Measurements from ENCODE around the gene SLC45A2.

The SLC45A2 gene

DNA sequence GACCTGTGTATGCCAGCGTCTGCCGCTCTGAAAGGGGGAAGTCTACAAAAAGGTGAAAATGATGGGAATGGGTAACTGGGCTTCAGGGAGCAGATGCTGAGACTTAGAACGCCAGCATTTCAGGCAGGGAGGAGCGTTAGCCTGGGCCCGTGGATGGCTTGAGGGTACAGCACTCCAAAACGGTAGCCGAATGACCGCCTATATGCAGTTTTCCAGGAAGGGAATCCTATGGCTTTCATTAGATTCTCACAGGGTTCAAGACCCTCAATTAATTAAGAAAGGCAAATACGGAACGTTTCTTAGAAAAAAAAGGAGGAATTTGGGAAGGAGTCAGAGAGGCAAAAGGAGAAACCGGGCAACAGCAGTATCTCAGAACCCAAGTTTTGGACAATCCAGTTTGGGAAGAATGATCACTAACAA is 22.7 kb upstream of the SLC45A2 start:
- no peak for DNase-seq

DNA sequence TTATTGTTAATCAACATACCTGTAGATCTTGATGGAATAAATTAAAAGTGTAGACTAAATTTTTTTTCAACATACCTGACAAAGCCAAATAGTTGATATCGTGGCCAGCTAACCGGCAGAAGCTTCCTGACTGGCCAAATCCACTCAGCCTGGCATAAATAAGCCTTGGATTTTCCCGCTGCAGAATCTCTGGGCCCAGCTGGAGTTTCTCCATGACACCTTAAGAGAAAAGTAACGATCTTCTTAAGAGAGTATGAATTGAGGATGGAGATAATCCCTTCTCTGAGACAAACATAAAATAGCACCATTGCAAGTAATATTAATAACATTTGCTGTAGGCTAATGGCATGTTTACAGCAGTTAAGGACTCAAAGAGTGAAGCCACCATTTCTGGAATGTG is 21.2 kb upstream of the SLC45A2 start:
- DNase-seq = no peak

DNA sequence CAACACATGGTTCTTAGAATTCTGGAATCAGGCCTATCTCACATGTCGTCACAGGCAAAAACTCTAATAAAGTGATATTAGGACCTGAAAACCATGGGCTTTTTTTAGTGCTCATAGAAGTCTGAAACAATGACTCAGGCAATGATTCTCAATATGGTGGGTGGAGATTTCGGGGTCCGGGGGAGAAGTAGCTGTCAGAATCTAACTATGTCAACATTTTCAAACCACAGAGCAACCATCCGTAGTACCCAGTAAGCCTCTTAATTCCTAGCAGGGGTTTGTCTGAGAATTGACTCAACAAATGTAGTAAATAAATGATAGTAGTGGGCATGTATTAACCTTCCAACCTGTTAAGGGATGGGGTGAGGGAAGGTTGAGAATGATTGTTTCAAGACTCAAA is 20.7 kb upstream of the SLC45A2 start:
- no peak for DNase-seq

DNA sequence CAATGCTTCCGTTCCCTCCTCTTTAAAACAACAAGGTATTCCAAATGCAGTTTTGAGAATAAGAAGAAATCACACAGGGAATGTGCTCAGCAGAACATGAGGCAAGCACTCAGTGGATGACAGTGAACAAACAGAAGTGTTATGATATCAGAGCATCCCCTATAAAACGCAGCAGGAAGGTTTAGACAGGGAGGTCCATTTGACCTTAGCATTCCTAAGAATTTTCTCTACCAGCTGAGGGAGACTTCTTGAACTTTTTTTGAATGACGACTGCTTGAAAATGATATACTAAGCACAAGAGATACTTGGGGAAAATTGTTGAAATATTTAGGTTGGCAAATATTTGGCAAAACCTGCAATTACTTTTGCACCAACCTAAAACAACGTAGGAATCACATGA is 19.4 kb upstream of the SLC45A2 start:
- no peak for DNase-seq

DNA sequence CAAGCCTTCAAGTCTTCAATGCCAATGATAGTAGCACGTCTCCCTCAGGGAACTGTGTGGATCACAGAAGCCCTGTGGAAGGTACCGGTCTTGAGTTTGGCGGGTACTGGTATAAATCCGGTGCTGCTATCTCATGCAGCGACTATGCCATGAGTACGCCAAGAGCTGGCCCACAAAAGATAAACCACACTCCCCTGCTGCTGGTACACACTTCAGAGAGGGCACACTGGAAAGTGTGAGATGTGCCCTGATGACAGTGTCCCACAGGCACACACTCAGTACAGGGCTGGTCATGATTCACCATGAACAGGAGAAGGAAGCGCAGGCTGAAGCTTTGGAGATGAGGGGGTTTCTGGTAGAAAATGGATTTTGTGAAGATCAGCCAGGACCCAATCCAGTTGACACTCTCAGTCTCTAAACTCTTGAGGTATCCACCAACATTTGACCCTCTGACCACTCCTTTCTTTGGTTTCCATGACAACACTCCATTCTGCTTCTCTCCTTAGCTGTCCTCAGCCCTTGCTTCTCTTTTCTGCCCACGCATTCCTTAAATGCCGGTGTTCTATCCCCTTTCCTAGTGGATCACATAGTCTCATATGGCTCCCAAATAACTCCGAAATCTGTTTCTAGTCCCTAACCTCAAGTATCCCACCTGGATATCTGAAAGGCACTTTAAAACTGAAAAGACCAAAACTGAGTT is 18.3 kb upstream of the SLC45A2 start:
- DNase-seq = no peak

DNA sequence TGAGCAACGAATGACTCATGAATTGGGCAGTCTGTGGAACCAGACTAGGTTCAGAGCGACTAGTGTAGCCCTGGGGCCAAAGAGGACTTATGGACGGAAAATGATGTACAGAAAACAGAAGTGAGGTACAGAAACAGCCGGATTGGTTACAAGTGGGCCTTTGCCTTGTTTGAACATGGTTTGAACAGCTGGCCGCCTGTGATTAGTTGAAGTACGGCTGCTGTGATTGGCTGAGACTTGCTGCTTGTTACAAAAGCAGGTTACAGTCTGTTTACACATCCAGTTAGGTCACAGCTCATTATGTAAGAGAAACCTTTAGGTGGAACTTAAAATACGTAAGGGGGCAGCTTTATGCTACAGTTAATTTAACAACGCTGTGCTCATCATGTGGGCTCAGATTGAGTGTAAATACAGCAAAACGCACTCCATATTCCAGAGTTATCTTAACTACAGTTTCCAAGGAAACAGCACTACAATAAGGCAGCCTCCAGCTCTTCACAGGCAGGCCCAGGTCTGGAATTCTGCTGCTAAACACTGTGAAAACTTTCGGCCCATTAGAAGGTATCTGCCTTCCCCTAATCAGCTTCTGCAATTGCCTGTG is 16.8 kb upstream of the SLC45A2 start:
- DNase-seq = peak; percentile 66 to 78

DNA sequence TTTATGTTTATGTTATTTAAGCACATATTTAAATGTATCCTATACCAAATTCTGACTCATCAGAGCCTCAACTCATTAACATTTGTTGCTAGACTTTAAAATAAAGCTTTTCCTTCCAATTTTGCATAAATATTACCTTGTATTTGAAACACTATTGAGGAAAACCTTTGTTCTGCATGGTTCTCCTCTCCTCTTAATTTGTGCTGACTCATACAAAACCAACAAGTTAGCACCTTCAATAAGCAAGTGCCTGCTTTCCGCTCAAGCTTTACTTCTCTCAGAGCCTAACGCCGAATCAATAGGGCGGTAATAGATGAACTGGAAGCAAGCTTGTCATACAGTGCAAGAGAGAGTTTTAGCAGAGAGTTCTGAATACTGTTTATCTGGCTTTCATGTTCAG is 15.5 kb upstream of the SLC45A2 start:
- DNase-seq = no peak

DNA sequence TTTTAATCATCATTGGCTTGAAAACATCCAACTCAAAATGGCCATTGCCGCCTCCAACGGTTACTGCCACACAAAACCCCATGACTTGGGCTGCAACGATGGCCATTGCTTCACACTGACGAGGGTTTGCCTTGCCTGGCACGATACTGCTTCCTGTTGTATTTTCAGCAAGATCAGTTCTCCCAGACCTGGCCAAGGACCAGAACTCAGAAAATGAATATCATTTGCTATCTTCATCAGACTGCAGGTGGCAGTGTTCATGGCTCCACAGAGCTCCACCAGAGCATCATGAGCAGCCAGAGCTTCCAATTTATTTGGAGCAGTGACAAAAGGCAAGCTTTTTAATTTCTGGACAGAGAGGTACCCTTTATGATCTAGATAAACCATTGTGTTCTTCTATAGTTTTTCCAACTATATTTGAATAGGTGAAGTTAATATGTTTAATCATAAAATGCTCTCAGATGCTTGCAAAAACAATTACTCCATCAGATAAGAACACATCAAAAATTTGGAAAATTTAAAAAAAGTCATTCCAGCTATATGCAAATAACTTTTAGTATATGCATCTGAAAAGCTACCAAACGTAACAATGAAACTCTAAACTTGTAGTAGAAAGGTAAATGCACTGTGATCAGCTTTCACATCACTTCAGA is 13.0 kb upstream of the SLC45A2 start:
- DNase-seq = peak; percentile 23 to 51

DNA sequence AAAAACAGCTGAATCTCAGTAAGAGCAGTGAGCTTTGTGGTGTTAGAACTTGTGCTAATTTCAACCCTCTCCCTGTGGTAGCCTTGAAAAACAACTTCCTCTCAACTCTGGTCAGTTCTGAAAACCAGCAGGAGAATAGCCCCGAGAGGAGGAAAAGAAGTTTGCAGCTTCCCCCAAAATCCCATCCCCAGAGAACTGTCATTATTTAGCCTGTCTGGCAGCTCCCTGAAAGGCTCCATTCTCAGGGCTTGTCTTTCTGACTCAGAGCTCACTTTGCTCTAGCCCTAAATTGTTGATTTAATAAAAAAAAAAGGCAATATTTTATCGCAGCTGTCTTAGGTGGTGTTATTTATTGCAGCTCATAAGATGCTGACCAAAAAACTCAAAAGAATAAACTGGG is 11.4 kb upstream of the SLC45A2 start:
- no peak for DNase-seq

DNA sequence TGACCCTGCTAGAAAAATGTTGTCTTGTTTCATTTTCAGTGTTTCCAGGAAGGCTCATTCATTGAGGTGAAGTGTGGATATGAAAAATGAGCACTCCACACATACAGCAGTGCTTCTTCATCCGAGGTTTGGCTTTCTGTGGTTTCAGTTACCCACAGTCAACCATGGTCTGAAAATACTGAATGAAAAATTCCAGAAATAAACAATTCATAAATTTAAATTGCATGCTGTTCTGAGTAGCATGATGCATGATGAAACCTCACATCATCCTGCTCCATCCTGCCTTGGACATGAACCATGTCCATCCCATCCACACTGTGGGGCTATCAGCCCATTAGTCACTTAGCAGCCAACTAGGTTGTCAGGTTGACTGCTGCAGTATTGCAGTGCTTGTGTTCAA is 10.4 kb upstream of the SLC45A2 start:
- peak in 1 of 2 experiments; percentile 61 for DNase-seq

DNA sequence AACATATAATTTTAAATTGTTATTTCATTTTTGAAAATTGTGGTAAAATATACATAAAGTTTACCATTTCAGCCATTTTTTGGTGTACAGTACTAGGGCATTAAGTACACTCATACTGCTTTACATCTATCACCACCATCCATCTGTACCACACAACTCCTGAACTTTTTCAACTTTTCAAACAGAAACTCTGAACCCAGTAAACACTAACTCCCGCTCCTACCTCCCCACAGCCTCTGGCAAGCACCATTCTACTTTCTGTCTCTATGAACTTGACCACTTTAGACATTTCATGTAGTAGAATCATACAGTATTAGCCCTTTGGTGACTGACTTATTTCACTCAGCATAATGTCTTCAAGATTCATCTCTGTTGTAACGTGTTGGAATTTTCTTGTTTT is 8.4 kb upstream of the SLC45A2 start:
- DNase-seq = no peak

DNA sequence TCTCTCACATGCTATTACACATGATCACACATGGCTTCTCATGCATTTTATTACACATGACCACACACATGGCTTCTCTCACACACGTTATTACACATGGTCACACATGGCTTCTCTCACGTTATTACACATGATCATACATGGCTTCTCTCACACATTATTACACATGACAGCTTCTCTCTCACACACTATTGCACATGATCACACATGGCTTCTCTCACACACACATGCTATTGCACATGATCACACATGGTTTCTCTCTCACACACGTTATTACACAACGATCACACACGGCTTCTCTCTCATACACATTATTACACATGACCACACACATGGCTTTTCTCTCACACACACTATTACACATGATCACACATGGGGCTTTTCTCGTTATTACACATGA is 954 bp upstream of the SLC45A2 start:
- DNase-seq = no peak

DNA sequence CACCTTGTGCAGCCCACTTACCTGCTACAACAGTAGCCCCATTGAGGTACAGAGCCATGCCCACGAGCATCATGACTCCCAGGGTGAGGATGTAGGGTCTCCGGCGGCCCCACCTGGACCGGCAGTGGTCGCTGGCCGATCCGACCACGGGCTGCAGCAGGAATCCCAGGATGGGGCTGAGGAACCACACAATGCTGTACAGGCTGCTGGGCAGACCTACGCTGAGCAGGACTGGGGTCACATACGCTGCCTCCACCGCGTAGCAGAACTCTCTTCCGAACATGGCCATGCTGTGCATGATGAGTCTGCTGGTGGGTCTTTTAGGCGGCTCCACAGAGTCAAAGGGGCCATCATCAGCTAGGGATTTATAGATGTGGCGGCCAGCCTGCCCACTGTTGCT is 315 bp downstream of the SLC45A2 start:
- no peak for DNase-seq

DNA sequence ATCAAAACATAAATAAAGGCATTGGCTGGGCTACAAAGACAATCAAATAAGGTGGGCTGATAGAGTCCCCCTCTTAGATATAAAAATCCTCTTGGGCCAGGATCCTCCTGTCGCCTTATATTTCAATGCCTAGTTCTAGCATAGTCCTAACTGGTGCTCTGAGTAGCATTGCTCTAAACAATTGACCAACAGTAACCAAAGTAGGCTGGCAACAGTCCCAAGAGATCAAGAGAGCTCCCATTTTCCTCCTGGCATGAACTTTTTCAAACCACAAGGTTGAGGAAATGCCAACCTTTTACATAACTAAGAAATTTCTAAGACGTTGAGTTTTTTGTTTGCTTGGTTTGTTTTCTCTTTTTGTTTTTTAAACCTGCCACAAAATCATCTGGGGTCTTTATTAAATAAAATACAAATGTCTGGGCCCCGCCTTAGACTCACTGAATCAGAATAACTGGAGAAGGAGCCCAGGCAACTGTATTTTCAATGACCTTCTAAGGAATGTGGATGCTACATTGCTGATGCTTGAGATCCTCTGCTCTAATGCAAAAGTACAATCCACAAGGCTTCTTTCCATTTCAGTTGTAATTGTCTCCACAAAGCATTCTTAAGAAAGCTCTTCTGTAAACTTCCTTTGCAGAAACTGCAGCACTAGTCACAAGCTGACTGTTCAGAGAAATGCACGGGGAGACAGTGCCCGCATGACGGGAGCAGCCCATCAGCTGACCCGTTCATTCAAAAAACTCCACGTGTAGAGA is 2.9 kb downstream of the SLC45A2 start:
- no peak for DNase-seq

DNA sequence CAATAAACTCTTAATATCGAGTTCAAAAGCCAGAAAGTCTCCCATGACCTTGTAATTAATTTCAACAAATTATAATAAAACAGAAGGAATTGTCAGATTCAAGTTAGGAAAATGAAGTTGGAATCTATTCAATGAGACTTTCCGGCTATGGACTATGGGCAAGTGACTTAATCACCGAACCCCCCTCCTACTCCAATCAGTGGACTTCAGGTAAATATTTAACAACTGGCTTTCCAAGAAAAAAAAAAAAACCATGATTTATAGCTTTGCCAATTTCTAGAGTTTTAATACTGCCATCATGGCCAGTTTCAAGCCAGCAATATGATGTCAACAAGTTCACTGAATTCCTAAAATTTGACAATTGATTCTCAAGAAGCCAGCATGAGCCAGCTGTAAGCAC is 4.5 kb downstream of the SLC45A2 start:
- DNase-seq = no peak

DNA sequence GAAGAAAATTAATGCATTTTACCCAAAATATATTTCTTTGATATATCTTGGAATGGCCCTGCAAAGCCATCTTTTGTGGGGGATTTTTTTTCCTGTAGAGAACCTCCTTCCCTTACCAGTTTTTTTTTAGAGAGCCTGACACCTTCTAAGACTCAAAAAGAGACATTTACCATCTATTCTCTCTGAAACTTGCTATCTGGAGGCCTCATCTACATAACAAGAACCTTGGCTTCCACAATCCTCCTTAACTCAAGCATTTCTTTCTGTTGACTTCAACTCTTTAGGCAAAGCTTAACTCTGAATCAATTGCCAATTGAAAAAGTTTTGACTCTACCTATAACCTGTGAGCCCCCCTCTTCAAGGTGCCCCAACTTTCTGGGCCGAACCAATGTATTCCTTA is 6.2 kb downstream of the SLC45A2 start:
- DNase-seq = no peak

DNA sequence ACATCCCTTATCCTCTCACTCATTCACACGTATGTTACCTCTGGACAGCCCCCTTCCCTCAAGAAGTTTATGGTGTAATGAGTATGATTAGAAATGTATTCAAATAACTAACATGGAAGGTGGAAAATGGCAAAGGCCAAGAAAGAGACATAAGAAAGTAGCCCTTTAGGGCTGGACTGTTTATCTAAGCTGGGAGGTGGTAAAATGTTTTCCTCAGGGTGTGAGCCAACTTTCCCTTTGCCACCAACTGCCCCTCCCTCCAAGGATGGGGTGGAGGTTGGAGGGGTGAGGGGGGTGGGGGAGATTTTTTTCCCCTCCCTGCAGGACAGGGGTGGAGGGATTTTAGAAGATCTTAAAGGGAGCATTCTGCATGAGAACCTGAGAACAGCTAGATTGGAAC is 8.2 kb downstream of the SLC45A2 start:
- no peak for DNase-seq

DNA sequence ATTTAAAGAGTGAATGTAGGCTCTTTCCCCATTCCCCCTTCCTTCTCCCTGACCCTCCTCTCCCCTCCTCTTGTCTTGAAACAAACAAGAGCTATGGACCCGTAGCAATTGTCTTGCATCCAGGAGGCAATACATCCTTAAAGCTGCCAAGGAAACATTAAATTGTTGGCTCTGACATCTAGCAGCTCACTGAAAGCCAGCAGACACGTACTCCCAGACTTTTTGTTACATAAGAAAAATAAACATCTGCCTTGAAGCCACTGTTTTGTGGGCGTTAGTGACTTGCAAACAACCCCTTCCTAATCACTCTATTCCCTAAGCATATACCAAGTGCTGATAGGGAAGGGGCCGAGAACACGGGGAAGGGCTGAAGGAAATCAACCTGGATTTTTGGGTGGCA is 8.6 kb downstream of the SLC45A2 start:
- DNase-seq = no peak

DNA sequence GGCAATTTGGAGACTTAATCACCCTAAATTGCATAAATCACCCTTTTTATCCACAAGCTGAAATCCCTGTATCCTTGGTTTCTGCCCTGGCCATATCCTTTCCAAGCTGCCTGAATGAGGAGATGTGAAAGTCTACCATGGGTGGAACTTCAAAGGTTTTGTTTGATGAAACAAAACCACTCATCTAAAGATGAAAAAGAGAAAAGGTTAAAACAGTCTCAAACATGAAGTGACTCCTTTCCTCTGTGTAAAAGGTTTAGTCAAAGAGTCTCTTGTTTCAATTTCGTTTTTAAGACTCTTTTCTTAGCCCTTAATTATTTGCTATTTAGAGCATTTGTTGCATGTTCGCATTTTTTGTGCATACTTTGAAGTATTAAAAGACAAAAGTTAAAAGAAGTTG is 11.2 kb downstream of the SLC45A2 start:
- DNase-seq = no peak

DNA sequence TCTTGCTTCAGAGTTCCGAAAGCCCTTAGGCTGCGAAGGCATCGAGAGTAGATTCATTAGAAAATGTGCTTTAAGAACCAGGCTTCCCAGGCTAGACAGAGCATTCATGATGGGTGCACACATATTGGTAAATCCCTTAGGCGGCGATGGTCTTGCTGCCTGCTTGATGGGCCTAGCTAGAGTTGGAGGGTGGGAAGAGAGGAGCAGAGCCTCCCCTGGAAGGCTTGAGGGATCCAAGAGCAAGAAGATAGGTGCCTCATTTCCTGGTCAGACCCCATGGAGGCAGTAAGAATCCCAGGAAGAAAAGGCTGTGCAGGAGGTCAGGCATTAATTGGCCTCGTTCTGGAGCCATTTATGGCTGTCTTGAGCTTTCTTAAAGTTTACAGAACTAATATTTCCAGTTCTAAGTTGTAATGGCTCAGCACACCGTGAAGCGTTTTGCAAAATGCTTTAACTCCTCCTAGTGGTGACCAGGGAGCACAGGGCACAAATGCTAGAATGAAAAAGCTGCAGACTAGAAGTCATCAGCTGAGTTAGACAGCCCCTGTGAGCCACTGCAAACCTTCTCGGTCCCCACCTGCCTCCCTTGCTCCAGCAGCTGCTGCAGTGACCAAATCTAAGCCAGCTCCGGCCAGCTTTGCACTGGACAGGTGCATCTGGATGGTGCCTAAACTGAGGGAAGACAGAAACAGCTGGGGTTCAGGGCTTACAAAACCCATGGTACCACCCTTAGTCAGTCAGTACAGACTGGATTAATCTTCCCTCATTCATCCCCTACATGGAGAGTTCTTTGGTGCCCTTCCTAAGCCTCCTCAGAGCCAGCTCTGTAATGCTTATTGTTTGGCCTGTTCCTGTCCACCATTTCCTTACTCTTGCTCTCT is 14.7 kb downstream of the SLC45A2 start:
- DNase-seq = peak in 1 of 2 experiments; percentile 24

DNA sequence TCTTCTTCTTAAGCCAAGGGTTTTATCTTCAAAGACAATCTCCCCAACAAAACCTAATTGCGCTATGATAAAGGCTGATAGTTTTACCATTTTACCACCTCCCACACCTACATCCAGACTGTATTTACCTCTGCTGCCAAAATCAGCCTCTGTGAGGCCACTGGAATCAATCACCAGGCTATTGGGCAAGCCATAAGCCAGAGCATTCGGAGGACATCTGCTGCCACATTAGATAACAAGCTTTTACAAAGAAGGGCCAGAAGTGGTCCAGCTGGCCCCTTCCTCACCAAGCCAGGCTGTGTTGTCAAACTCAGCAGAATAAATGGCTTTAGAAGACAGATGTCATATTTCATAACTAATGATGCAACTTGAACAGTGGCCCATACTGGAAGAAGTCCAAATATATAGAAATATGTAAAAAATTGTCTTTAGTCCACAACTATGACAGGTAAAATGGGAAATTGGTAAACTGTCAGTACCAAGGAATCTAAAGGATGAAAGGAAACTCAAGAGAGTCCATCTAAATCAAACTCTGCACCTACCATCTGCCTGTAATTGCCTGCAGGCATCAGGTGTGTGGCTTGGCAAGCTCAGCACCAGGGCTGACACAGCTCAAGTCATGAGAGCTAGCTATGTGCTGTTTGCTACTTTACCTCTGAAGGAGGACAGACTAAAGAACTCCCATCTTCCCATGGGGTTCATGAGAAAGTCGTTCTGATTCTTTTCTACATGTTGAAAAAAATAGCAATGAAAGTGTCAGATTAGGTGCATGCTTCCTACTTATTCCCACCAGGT is 16.1 kb downstream of the SLC45A2 start:
- DNase-seq = no peak

DNA sequence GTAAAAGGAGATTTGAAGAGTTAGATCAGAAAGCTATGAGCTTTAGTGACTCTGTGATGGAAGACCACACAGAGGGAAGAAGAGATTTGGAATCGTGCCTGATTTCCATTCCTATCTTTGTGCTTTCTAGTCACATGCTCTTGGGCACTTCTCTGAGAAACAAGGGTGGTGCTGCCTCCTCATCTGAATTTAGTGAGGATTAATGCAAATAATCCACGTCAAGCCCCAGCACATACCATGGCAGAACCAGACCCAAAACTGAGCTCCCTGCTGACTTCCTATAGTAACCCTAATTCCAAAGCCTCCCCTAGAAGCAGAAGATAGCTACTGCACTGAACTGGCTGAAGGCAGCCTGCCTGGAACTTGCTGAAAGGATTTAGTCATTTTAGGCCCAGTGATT is 17.7 kb downstream of the SLC45A2 start:
- DNase-seq = no peak

Data from NCI-H1930 (cell line).